Kidney tubule cell (primary cell): ENCODE data around the gene EXOC3L2.

ENCODE experiments used
- DNase-seq: peaks from one replicate; pipeline ENCODE4 v3.0.0-alpha.2; 2018; ENCODE audit warnings: low spot score

Gene EXOC3L2

DNA sequence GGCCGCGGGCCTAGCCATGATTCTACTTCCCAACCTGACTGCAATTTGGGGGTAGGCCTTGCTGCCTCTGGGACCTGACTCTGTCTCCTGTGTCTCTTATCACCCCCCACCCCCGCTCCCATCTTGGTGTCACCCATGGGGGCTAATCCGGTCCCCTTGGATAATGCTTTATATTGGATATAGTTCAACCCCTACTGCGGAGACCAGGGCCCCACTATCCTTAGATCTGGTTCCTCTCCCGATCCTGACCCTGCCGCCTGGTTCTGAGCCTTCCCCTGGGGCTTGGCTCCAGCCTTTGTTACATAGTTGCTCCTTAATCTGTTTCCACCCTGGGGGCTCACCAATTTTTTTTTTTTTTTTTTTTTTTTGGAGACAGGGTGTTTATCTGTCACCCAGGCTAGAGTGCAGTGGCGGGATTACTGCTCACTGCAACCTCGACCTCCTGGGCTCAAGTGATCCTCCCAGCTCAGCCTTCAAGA is 65.3 kb downstream of the EXOC3L2 start:
- DNase-seq: no peak

DNA sequence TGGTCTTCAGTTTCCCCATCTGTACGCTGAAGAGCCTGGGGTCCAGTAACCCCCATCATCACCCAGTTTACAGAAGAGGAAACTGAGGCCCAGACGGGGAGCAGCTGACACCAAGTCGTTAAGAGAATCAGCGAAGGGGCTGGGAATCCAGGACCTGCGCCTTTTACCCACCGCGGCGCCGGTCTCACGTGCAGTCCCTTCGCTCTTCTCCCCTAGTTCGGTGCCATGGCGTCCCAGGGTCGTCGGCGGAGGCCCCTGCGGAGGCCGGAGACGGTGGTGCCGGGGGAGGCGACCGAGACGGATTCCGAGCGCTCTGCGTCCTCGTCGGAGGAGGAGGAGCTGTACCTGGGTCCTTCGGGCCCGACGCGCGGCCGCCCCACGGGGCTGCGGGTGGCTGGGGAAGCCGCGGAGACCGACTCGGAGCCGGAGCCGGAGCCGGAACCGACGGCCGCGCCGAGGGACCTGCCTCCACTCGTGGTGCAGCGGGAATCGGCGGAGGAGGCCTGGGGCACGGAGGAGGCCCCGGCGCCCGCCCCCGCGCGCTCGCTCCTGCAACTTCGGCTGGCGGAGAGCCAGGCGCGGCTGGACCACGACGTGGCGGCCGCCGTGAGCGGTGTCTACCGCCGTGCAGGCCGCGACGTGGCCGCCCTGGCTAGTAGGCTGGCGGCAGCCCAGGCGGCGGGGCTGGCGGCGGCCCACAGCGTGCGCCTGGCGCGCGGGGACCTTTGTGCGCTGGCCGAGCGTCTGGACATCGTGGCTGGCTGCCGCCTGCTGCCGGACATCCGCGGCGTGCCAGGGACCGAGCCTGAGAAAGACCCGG is 65.9 kb downstream of the EXOC3L2 start:
- peak; percentile 44 for DNase-seq

DNA sequence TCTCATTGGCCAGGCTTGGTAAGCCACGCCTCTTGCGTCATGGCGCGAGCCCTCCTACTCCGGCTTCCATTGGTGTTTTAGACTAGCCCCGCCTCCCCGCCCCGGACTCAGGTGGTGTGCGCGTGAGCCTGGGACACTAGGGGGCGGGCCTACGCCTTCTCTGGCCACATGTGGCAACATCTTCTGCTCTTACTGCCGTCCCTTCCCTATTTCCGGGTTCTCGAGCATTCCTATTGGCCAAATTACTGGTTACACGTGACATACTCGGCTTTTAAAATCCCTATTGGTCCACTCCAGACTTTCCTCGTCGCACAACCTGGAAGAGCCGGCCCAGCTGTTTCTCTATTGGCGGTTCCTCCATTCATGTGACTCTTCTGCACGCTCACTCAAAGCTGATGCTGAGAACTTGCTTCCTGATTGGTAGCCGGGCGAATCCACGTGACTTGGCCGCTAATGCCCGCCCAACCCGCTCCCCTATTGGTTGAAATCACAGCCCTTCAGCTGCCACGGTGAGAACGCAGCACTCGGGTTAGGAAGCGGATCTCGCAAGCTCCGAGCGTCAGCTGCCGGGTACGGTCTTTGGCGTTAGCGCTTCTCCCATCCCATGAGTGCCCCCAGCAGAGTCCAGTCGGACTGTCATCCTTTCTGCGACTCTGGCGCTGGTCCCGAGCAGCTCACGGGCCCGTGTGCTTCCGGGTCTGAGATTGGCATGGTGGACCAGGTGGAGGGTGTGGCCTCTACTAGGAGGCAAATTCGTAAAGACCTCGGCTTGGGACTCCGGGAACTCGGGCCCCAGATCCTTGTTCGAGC is 66.7 kb downstream of the EXOC3L2 start, which contains the start of gene BLOC1S3:
Gene BLOC1S3 (plus strand): TSS at position 523 of the 810 bp plus-strand sequence. CDS start 513 bp downstream, outside the sequence.
- peak; percentile 100 for DNase-seq

DNA sequence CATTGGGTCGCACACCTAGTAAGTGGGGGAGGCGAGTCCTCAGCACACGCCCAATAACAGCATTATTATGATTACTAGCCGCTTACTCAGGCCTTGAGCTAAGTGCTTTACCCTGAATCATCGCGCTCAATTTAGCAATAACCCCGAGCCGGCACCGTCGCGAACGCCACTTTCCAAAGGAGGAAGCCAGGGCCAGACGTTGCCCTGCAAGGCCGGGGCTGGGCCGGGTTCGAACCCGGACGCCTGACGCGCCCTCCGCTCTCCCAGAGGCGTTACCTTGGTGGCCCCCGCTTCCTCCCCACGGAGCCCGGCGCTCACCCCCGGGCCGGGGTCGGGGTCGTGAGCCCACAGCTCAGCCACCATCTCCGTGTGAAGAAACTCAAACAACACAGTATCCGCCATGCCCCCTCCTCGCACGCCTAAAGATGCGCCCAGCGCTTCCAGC is 67.4 kb downstream of the EXOC3L2 start, which contains the start of gene TRAPPC6A:
Gene TRAPPC6A (minus strand): TSS at position 421 of the 445 bp plus-strand sequence. CDS start 19 bp downstream, at position 402.
- peak; percentile 84 for DNase-seq

DNA sequence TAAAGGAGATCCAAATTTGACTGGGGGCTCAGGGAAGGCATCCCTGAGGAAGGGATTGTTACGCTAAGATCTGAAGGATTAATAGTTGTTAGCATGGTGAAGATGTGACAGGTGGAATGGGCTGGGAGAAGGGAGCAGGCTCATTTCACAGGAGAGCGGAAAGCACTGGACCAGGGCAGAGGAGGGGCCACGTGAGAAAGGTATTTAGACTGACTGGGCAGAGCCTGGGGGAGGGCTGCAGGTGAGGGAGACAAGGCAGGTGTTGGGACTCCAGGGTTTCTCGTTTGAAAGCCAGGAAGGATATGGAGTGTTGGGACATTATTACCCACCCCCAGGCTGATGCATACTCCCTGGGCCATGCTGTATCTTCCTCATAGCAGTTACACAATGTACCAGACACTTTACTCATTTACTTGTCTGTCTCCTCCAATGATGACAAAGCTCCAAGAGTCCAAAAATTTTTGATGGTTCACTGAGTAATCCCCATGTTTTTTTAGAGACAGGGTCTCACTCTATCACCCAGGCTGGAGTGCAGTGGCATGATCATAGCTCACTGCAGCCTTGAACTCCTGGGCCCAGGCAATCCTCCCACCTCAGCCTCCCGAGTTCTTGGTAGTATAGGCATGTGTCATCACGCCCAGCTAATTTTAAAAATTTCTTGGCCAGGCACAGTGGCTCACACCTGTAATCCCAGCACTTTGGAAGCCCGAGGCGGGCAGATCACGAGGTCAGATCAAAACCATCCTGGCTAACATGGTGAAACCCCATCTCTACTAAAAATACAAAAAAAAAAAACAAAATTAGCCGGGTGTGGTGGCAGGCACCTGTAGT is 69.5 kb downstream of the EXOC3L2 start:
- DNase-seq: peak; percentile 47

DNA sequence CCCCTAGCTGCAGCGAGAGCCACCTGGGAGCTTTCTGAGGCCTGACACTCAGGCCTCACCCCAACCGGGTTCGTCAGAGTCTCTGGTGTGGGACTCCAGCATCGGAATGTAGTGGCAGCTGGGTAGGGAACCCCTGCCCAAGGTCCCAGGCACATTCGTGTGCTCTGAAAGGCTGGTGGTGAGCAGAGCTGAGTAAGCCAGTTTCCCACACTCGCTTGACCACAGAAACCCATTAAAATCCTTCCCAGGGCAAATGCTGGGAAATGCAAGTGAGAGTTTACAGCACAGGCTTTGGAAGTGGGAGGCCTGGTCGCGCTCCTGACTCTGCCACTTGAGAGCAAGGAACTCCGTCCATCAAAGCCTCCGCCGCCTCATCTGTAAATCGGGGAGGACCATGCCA is 71.4 kb downstream of the EXOC3L2 start:
- peak; percentile 77 for DNase-seq

DNA sequence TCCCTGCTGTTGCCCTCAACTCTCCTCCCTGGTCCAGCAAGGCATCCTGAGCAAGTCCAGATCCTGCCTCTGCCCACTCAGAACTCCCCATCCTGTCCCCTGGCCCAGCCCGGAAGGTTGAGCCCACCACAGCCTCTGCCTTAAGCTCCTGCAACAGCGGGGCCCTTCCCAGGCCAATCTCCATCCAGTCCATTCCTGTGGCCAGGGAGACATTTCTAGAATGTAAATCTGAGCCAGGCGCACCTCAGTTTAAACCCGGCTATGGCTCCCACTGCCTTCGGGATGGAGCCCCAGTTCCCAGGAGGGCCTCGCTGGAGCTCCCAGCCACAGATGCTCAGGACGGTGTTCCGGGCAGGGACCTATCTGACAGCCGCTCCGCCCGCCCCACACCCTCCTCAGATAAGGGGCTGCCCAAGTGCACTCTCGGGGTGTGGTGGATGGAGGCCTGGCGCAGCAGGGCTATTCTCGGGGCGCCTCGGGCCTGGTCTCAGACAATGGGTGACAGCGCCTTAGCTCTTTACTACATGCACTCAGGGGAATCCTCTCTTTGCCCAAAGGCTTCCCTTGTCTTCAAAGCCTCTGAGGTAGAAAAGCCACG is 72.5 kb downstream of the EXOC3L2 start:
- no peak for DNase-seq

DNA sequence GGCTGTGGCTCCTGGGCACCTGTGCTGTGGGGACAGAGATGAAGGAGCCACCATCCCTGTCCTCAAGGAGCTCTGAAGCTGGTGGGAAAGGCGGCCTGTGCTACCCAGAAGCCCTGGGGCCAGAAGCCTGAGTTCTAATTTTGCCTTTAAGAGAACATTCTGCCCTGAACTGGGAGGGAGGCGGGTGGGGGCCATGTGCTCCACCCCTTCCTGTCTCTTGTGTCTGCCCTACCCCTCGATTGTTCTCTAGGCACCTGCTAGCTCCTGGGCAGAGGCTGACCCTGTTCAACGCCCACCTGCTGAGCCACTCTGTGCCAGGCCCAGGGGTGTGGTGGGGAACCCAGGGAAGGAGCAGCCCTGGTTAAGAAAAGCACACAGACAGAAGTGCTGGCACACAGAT is 73.0 kb downstream of the EXOC3L2 start:
- no peak for DNase-seq

DNA sequence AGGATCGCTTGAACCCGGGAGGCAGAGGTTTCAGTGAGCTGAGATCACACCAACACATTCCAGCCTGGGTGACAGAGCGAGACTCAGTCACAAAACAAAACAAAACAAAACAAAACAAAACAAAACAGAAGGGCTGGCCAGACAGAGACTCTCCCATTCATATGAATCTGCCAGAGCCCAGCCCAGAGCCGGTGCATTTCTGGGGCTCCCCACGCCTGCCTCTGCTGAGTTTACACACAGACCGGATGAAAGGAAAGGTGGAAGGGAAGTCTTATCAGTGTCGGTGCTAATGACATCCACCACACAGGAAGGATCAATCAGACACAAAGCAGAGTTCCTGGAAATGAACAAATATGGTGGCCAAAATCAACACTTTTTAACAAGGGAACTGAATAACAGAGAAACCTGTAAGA is 74.0 kb downstream of the EXOC3L2 start:
- DNase-seq: no peak

DNA sequence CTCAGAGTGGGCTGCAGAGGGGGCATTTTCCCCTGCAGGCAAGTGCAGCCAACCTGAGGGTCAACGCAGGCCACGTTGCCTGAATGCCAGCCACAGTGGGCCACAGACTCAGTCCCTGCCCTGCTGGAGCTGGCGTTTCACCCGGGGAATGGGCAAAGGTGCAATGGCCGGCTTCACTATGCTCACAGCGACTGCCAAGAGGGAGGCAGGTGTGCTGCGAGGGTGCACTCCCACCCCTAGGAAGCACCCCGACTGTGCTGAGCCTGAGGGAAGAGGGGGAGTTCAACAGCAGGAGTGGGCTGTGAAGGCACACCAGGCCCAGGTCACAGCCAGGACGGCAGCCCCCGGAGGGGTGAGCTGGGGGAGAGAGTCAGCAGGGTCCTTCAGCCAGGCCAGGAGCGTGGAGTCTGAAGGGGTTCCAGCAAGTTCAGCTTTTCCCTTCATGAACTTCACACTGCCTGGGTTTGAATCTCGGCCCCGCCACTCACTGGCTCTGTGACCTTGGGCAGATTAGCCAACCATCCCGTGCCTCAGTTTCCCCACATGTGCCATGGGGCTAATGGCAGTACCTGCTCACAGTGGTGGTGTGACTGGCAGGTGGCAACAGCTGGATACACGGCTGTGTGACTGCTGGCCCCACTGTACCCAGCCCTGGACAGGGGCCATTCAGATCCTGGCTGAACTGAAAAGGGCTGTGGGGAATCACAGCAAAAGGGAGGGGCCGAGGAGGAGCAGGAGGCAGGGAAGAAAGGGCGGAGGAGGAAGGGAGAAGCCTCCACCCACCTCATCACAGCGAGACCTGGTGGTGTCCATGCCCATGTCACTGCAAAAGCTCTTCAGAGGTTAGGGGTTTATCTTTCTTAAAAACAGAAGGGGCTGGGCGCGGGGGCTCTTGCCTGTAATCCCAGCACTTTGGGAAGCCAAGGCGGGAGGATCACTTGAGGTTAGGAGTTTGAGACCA is 74.8 kb downstream of the EXOC3L2 start:
- no peak for DNase-seq

DNA sequence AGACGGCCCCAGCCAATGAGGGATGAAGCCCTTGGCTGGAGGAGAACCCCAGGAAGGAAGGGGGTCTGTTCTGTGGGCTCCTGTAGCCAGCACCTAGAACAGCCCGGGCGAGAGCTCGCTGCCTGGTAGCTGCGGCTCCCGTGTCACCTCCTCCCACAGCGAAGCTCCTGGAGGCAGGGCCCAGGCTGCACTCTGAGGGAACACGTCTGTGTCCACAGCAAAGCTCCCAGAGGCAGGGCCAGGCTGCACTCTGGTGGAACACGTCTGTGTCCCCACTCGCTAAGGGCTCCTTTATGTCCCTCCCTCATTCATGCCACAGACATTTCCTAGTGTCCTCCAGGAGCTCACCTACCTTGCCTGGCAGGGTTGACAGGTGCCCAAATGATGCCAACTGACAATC is 75.6 kb downstream of the EXOC3L2 start:
- DNase-seq: no peak

DNA sequence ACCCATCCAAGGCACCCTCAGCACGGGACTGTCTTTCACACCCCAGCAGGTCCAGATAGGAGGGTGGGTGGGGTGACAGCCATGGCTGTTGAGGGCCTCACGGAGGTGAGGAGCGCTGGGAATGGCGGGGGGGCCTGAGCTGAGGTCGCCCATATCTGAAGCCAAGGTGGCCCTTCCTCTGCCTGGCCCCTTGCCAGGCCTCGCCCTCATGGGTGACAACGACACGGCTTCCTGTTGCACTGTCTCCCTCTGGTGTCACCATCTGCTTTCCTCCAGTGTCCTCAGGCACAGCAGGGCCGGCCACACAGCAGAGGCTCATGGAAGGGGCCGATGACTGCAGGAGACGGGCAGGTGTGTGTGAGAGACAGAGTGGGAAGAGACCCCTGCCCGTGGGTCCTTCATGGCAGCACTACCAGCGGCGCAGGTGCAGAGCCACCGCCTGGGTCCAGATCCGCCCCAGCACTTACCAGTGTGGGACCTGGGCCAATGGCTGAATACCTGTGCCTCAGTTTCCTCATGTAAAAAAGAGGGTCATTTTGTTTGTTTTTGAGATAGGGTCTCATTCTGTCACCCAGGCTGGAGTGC is 76.3 kb downstream of the EXOC3L2 start:
- DNase-seq: no peak

DNA sequence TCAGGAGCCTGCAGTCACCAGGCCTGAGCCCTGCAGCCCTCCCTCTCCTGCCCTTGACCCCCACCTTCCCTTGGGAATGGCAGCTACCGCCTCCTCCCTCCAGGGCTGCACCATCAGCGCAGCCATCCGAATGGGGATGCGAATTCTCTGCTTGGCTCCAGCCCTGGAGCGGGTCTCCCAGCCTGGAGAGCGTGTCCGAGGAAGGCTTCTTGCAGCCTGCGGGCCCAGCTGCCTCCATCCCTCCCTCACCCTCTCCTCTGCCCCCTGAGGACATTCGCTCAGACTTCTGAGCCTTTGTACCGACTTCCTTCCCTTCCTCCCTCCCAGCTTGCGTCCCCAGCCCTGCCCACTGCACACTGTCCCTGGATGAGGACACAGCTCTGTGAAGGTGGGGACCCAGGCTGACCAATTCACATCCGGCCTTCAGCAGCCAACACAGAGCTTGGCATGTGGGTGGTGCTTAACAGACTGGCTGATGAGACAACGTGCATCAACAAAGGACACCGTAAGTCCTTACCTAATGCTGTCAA is 78.4 kb downstream of the EXOC3L2 start:
- DNase-seq: no peak

DNA sequence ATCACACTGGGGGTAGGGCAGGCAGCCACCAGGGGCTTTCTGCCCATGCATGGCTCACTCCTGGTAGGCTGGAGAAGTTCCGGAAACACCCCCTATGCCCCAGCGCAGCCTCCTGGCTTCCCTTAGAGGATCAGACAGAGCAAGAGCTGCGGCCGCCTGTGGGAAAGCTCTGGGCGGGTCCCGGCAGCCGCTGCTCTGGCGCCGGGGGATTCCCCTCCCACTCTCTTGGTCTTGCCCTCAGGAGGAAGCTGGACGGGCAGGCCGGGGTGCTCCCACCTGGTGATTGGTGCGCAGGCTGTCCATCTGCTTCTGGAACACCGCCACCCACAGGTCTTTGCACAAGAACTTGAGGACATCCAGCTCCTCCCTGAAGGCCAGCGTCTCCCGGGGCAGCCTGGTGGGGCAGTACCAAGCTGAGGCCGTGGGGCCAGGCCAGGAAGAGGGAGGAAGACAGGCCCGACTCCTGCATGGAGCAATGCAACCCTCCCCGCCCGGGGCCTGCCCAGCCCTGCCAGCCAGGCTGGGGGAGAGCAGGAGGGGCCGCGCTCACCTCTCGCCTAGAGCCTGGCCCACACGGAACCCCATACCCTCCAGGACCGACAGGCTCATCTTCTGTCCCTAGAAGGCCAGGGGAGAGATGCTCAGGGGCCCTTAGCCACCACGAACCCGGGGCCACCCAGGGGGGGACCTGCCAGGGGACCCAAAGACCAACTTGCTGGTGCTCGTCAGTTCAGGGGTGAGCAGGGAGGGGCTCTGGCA is 80.5 kb downstream of the EXOC3L2 start:
- peak; percentile 77 for DNase-seq

DNA sequence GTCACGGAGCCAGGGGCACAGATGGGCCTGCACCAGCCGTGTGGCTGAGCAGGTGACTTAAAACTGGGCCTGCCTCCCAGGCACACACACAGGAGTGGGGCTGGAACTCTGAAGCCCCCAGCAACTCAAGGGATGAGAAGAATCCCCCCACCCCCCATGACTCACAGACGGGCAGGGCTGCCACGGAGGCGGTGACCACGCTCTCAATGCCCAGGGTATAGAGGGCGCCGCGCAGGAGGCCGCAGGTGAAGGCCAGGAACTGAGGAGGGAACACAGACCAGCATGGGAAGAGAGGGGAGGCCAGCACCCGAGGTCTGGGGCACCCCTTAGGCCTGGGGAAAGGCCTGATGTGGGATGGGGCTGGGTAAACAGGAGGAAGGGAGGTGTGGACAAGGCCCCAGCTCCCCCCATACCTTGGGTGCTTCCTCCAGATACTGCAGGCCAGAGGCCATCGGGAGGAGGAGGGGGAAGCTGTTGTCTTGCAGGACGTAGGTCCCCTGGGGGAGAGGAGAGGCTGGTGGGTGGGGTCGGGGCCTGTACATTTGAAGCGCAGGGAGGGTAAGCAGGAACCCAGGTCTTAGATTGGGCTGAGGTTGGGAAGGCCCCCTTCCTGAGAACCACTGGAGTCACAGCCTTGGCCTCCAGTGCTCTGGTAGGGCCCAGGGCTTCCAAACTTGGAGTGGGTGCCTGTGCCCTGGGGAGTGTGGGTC is 81.3 kb downstream of the EXOC3L2 start:
- no peak for DNase-seq

DNA sequence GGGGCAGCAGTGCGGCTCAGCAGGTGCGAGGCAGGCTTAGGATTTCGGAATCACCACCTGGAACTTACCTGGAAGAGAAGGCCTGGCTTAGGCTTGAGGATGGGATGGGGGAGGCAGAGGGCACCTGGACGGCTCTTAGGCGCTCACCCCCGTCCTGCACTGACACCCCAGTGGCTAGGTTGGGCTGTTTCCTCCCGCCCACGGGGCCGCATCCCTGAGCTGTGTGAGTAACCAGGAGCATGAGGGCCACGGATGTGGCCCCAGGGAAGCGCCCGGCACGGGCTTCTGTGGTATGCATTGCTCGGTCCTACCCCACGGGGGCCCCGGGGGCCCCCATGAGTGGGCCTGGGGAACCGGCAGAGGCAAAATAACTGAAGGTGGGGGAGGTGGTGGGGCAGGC is 82.1 kb downstream of the EXOC3L2 start:
- no peak for DNase-seq

DNA sequence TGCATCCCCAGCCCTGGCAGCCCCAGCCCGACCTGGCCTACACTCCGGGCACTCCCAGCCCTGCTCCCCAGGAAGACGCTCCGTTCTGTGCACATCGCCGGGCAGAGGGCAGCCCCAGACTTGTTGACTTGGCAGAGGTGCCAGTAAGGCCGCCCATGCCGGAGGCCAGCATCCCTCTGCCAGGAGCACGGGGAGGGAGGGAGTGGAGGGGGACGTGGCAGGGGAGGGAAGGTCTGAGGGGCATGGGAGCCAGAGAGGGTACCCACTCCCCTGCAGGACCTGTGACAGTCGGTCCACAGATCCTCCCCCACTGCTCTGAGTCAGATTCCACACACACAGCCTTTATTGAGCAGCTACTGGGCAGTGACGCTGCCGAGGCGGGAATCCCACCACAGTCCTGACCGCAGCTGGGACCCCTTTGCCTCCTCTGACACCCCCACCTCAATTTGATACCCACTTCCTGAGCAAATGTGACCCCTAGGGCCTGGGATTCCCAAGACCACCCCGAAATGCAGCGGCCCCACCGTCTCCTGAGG is 82.5 kb downstream of the EXOC3L2 start:
- no peak for DNase-seq
